Stimulated activated CD4-positive, alpha-beta T cell treated with anti-CD3 and anti-CD28 coated beads, Interleukin-1b, Interleukin-23, amount 100 ng/mL, for 4 hours (primary cell): ENCODE data around the gene CDC14B.

ENCODE experiments used
- DNase-seq, 2 donors: peaks; one replicate each; pipeline ENCODE4 v3.0.0-alpha.2; 2020; ENCODE audit warnings: low read depth in 2 of 2

Gene CDC14B

GRCh38 chr9:96485280-96485679, 134.4 kb downstream of the CDC14B start:
- DNase-seq, result no peak

- DNase-seq, result no peak
Measured at GRCh38 chr9:96484521-96484931, 135.1 kb downstream of the CDC14B start.

GRCh38 chr9:96483733-96484390, 135.8 kb downstream of the CDC14B start:
- no peak for DNase-seq

DNA sequence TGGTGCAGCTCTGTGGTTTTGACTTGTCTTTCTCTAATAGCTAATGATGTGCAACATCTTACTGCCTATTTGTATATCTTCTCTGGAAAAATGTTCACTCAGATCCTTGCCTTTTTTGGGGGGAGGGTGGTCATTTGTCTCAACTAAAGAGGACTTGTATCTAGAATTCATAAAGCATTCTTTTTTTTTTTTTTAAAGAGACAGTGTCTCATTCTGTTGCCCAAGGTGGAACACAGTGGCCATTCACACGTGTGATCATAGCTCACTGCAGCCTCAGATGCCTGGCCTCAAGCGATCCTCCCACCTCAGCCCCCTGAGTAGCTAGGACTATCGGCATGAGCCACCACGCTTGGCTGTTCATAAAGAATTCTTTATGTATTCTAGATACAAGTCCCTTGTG, 136.4 kb downstream of the CDC14B start:
- no peak for DNase-seq

DNA sequence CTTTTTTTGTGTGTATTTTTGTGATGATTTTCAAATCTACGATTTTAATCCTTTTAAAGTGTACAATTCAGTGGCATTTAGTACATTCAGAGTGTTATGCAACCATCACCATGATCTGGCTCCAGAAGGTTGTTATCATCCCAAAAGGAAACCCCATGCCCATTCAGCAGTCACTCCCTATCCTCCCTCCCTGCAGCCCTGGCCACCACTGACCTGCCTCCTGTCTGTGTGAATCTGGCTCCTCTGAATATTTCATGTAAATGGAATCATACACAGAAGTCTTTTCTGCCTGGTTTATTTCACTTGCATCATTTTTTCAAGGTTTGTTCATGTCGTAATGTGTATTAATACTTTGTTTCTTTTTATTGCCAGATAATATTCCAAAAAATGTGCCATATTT, 137.2 kb downstream of the CDC14B start:
- DNase-seq, result no peak

DNA sequence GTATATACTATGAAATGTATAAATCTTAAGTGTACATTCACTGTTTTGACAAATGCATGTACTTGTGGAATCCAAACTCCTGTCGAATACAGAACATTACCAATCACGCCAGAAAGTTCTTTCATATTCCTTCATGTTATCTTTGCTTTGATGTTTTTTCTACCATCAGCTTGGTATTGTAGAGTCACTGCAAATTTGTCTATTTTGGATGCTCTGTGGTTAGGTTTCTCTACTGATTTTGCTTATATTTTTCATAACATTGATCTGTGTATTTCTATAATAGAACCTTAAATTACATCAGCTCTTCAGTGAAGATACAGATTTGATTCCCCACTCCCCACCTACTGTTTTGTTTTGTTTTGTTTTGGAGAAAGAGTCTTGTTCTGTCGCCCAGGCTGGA, 138.9 kb downstream of the CDC14B start:
- no peak for DNase-seq

GRCh38 chr9:96478829-96479371, 140.7 kb downstream of the CDC14B start:
- DNase-seq, result peak in 1 of 2 donors; percentile 5

- DNase-seq, result no peak
Measured at GRCh38 chr9:96476591-96476990, 143.1 kb downstream of the CDC14B start.

DNA sequence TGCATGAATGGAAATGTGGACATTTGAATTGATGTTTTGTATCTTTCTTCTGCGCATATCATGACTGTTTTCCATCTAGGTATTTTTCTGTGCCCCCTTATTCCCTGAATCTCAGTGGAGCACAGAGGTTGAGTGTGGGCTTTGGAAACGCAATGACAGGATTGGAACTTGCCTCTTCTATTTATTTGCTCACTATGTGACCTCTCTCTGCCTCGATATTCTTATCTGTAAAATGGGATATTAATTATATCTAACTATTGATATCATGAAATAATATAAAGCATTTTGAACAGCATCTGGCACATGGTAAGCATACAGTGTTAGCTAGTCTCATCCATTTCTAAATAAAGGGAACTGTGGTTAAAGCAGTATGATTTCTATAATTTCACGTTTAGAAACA, 143.6 kb downstream of the CDC14B start:
- DNase-seq, result no peak

- no peak for DNase-seq
Measured at GRCh38 chr9:96467784-96468183, 151.9 kb downstream of the CDC14B start.

GRCh38 chr9:96464426-96464825, 155.2 kb downstream of the CDC14B start:
- DNase-seq, result no peak

- no peak for DNase-seq
Measured at GRCh38 chr9:96462541-96462940, 157.1 kb downstream of the CDC14B start.

GRCh38 chr9:96461336-96461735, 158.3 kb downstream of the CDC14B start:
- no peak for DNase-seq

- no peak for DNase-seq
Measured at GRCh38 chr9:96460882-96461281, 158.8 kb downstream of the CDC14B start.

- DNase-seq, result no peak
Measured at GRCh38 chr9:96460470-96460869, 159.2 kb downstream of the CDC14B start.

DNA sequence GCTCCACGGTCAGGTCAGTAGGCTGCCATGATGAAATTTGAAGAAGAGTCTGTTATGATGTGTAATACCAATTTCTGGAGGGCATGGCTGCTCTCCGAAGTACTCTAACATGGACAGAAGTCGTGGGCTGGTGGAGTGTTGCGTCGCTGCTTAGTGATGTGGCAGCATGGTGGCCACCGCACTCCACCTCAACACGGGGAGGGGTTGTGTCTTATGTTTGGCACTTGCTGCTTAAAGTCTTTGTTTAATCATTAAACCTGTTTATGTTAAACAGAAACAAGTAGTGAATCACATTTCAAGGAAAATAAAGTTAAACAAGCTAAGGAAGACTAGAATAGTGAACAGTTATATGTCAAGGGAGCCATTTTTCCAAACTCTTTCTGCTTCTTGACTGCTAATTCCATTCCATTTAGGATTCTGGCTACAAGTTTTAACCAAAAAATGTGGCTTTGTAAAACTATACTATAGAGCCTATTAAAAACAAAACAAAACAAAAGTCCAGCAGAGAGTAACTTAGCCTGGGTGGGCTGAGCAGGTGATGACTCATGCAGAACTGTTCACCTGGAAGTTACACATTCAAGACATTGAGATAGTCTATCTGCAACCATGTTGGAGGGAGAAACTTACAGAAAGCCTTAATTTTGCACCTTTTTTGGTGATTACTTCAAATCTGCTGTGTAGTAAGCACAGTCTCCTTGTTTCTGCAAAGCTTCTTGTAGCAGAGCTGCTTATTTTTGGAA, 160.2 kb downstream of the CDC14B start:
- no peak for DNase-seq

DNA sequence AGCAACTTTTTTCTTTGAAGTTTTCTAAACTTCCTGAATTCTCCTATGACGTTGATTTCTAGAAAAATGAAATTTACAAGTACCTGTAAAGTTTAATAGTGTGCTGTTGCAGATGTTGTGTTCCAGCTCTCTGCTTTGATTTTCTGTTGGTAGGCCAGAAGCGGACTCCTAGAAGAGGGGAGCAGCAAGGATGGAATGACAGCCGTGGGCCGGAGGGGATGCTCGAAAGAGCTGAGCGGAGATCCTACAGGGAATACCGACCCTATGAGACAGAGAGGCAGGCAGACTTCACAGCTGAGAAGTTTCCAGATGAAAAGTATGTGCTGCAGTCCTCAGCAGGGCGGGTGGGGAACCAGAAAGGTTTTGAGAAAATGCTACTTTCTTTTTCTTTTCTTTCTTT, 161.4 kb downstream of the CDC14B start:
- DNase-seq, result no peak

GRCh38 chr9:96457266-96457665, 162.4 kb downstream of the CDC14B start:
- no peak for DNase-seq

DNA sequence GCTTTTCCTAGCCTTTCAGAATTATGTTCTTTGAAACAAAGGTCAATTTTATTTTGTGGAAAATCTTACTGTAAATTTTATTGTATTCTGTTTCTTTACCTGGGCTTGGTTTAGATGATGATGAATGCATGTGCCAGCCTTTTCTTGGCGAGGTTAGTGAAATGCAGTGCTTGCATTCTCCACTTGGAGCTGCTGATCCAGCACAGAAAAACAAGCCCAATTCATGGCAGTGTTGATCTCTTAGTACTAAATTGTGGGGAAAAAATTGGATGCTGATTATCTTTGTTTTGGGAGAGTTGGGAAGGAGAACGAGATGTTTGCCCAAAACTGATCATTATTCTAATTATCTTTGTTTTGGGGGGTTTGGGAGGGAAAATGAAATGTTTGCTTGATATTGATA, 166.0 kb downstream of the CDC14B start:
- DNase-seq, result no peak

DNA sequence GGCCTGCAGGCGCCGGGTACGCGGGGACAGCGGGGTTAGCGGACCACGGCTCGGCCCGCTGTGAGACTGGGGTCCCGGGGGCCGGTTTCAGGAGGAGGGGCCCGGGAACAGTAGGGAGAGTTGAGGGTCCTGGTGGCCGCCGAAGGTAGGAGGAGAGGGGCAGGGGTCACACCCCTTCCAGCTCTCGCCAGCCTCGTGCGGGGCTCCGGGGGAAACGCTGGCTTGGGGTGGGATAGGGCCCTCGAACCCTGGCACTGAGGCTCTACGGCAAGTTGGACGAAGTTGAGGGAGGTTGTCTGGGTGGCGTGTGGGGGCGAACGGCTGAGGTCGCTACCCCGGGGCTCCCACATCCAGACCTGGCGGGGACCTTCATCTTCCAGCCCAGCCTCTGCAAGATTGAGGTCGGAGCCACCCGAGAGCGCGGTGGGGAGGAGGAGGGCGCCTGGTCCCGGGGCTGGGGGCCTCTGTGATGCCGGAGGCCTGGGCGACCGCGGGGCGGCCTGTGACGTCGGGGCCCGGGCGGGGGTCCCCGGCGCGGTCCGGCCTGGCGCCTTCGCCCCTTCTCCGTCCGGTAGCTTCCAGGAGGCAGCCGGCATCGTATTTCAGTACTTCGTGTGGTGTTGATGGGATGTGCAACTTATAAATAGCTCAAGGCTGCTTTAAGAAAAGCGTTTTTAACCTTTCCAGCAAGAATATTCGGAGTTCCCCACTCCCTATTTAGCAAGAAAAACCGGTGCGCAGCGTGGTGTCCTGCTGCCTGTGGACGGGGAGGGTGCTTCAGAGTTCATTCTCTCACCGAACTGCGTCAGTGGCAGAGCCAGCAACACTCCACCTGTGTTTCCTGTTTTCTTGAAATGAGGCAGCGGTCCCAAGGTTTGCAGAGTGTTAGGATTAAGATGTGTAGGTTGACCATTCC, 168.8 kb downstream of the CDC14B start:
- DNase-seq, result peak; percentile 4 to 7
